K562 (cell line): Measurements from ENCODE around the gene CTSW. TPM values are rescaled to one million over a fixed set of nuclear protein-coding genes. Genes with fewer than 3 reads are reported as not detected.

Experiments used
- ATAC-seq: fragments of 200-7000 bp; cut with Tn5 transposase; 3 replicates; pipeline ENCODE4 v1.9.1; 2020; ENCODE audit warnings: moderate library complexity
- BruUV-seq: library from RNA; stranded (reverse); fragments of 400-500 nt; replicated peaks from 2 replicates; lab custom pipeline; 2021; lab: Mats Ljungman, UMichigan
- CTCF ChIA-PET: fragments of 300-600 bp; formaldehyde crosslinking; extraction: SDS; loops from one replicate; lab custom pipeline; 2021; ENCODE audit warnings: low intra/inter-chr PET ratio; lab: Yijun Ruan, JAX
- POLR2A ChIA-PET: fragments of 300-600, 350-650 bp; sonication (Branson Sonifier 250); formaldehyde crosslinking; extraction: SDS; loops from one replicate; lab custom pipeline; 2021; ENCODE audit warnings: antibody characterized with exemption, inconsistent platforms; lab: Yijun Ruan, JAX
- DNase-seq, 4 experiments: peaks; one replicate each; pipeline versions ENCODE4 v3.0.0 to v3.0.0-alpha.2; 2011 to 2018; ENCODE audit warnings: low spot score in 3 of 4, mixed read lengths in 3 of 4; ENCODE audit errors: extremely low read depth in 1 of 4
- FAIRE-seq: peaks from 2 replicates; lab custom pipeline; 2011; peaks lifted over from hg19 to GRCh38; lab: Jason Lieb, UNC
- H2AFZ ChIP-seq: 2 replicates; pipeline ENCODE4 v1.6.0; 2011; ENCODE audit warnings: low read depth, low read length, control low read depth, inconsistent platforms
- H3K27ac ChIP-seq: fragments of 200-600 bp; 3 replicates; pipeline ENCODE4 v1.8.0; 2011; ENCODE audit warnings: low read depth, mild to moderate bottlenecking, control low read depth, inconsistent platforms, low read length, moderate library complexity, mixed read lengths; ENCODE audit errors: extremely low read depth
- H3K27me3 ChIP-seq, 2 experiments: fragments of 300-600 bp in 1 of 2; 2 replicates in 1 of 2; 3 replicates in 1 of 2; pipeline versions ENCODE4 v1.6.0 to v1.8.0; 2011; ENCODE audit warnings: inconsistent platforms in 2 of 2, low read length in 2 of 2, mild to moderate bottlenecking in 1 of 2, mixed read lengths in 1 of 2, moderate library complexity in 1 of 2; ENCODE audit not compliant: control insufficient read depth in 2 of 2, insufficient read depth in 2 of 2
- H3K36me3 ChIP-seq: fragments of 300-600 bp; 3 replicates; pipeline ENCODE4 v1.8.0; 2011; ENCODE audit warnings: mild to moderate bottlenecking, low read length, inconsistent platforms; ENCODE audit not compliant: control insufficient read depth, insufficient read depth
- H3K4me1 ChIP-seq, 2 experiments: fragments of 200-600 bp in 1 of 2; replicated peaks in 1 of 2; 2 replicates in 1 of 2; 3 replicates in 1 of 2; pipeline versions ENCODE4 v1.5.1 to v1.8.0; 2011; ENCODE audit warnings: inconsistent platforms in 2 of 2, low read length in 2 of 2, mild to moderate bottlenecking in 1 of 2, mixed read lengths in 1 of 2, moderate library complexity in 1 of 2; ENCODE audit not compliant: control insufficient read depth in 2 of 2, insufficient read depth in 2 of 2
- H3K4me2 ChIP-seq: 2 replicates; pipeline ENCODE4 v1.6.1; 2011; ENCODE audit warnings: low read length, control low read depth, inconsistent platforms, mixed read lengths; ENCODE audit not compliant: insufficient read depth
- H3K4me3 ChIP-seq: fragments of 200-600 bp; sonication (generic), shearing (Covaris generic); 2 replicates; pipeline ENCODE4 v1.5.1; 2016; ENCODE audit warnings: control low read depth, inconsistent platforms
- H3K79me2 ChIP-seq: fragments of 200-600 bp; 3 replicates; pipeline ENCODE4 v1.8.0; 2011; ENCODE audit warnings: low read length, inconsistent platforms; ENCODE audit not compliant: control insufficient read depth, insufficient read depth
- H3K9ac ChIP-seq, 2 experiments: 2 replicates each; pipeline versions ENCODE4 v1.6.0 to v1.6.1; 2011; ENCODE audit warnings: low read depth in 2 of 2, low read length in 2 of 2, control low read depth in 1 of 2, inconsistent platforms in 1 of 2, mild to moderate bottlenecking in 1 of 2, mixed read lengths in 1 of 2; ENCODE audit not compliant: insufficient read depth in 1 of 2
- H3K9me1 ChIP-seq: one replicate; pipeline ENCODE4 v1.6.0; 2011; ENCODE audit warnings: inconsistent platforms, mild to moderate bottlenecking, low read length, moderate library complexity; ENCODE audit not compliant: control insufficient read depth, insufficient read depth
- H3K9me3 ChIP-seq: replicated peaks from 2 replicates; pipeline ENCODE4 v1.5.1; 2011; ENCODE audit warnings: low read depth, low read length, inconsistent platforms; ENCODE audit not compliant: control insufficient read depth, insufficient read depth
- H4K20me1 ChIP-seq: replicated peaks from 2 replicates; pipeline ENCODE4 v1.6.1; 2011; ENCODE audit warnings: low read length, inconsistent platforms, mixed read lengths; ENCODE audit not compliant: control insufficient read depth, insufficient read depth
- CEBPB ChIP-seq: fragments of 450-650 bp; IDR thresholded peaks from 2 replicates; pipeline ENCODE4 v1.6.1; 2016; ENCODE audit warnings: missing genetic modification characterization, missing compliant biosample characterization
- EP300 ChIP-seq: IDR thresholded peaks from 2 replicates; pipeline ENCODE4 v1.6.1; 2012; ENCODE audit warnings: low read length, improper control_type of control experiment
- FOXJ2 ChIP-seq: fragments of 200-800 bp; sonication (Bioruptor generic); IDR thresholded peaks from 2 replicates; pipeline ENCODE4 v1.6.1; 2016; ENCODE audit warnings: missing genetic modification characterization, missing compliant biosample characterization
- KDM5B ChIP-seq: fragments of 200-600 bp; sonication (generic); IDR thresholded peaks from 2 replicates; pipeline ENCODE4 v1.6.1; 2012; ENCODE audit warnings: low read depth, mild to moderate bottlenecking, moderate library complexity, low read length, control low read depth, inconsistent platforms; ENCODE audit not compliant: insufficient replicate concordance
- NCOA2 ChIP-seq, 2 experiments: fragments of 450-650 bp; IDR thresholded peaks; 2 replicates each; pipeline ENCODE4 v1.6.1; 2018; ENCODE audit warnings: mild to moderate bottlenecking in 2 of 2, moderate library complexity in 1 of 2; ENCODE audit not compliant: partially characterized antibody in 2 of 2
- NEUROD1 ChIP-seq: fragments of 150-350 bp; IDR thresholded peaks from 2 replicates; pipeline ENCODE4 v1.6.1; 2014; ENCODE audit warnings: borderline replicate concordance, low read length, low read depth; ENCODE audit not compliant: partially characterized antibody
- NFIX ChIP-seq: fragments of 250-450 bp; sonication (Bioruptor Pico); IDR thresholded peaks from 2 replicates; pipeline ENCODE4 v1.4.0; 2020; ENCODE audit warnings: low read depth, mild to moderate bottlenecking, moderate library complexity
- PCBP1 ChIP-seq: fragments of 200-400 bp; formaldehyde crosslinking; IDR thresholded peaks from 2 replicates; pipeline ENCODE4 v1.6.1; 2018; ENCODE audit warnings: mild to moderate bottlenecking, low read depth, low read length; ENCODE audit not compliant: poor library complexity, severe bottlenecking
- PHTF2 ChIP-seq: fragments of 250-450 bp; sonication (Bioruptor Pico); IDR thresholded peaks from 2 replicates; pipeline ENCODE4 v1.5.0; 2021; ENCODE audit warnings: mild to moderate bottlenecking
- PKNOX1 ChIP-seq: fragments of 450-650 bp; IDR thresholded peaks from 2 replicates; pipeline ENCODE4 v1.6.1; 2016
- SPI1 ChIP-seq: IDR thresholded peaks from 2 replicates; pipeline ENCODE4 v1.6.1; 2011; ENCODE audit warnings: low read depth, low read length, control low read depth, borderline replicate concordance
- THAP7 ChIP-seq: fragments of 250-450 bp; sonication (Bioruptor Pico); IDR thresholded peaks from 2 replicates; pipeline ENCODE4 v1.5.0; 2021
- ZBED1 ChIP-seq: IDR thresholded peaks from 2 replicates; pipeline ENCODE4 v1.6.1; 2014
- ZNF143 ChIP-seq: sonication (generic); formaldehyde crosslinking; IDR thresholded peaks from 2 replicates; pipeline ENCODE4 v1.9.0; 2022; ENCODE audit warnings: mild to moderate bottlenecking, missing genetic modification reagents
- ZNF280A ChIP-seq: fragments of 450-650 bp; IDR thresholded peaks from 2 replicates; pipeline ENCODE4 v1.6.1; 2018; ENCODE audit warnings: mild to moderate bottlenecking, low read depth; ENCODE audit not compliant: partially characterized antibody
- ZNF444 ChIP-seq: fragments of 250-450 bp; sonication (Bioruptor Pico); IDR thresholded peaks from 2 replicates; pipeline ENCODE4 v1.4.0; 2020; ENCODE audit warnings: mild to moderate bottlenecking, moderate library complexity
- ZNF766 ChIP-seq: fragments of 200-800 bp; sonication (Bioruptor generic); conservative IDR thresholded peaks from 2 replicates; pipeline ENCODE4 v1.6.1; 2016; ENCODE audit warnings: missing genetic modification characterization, missing compliant biosample characterization
- WGBS: fragments of 100-300 bp; shearing (Covaris generic); methylation state at CpG from one replicate; pipeline ENCODE4 v1.1.6; 2016; ENCODE audit warnings: low coverage, mixed read lengths; ENCODE audit not compliant: insufficient coverage; ENCODE audit errors: missing lambda C conversion rate; 5-methylcytosine and 5-hydroxymethylcytosine counted together
- in situ Hi-C: fragments of 300-500 bp; cut with MboI; formaldehyde crosslinking; loops from 4 replicates; pipeline ENCODE4 v1.15.0; 2018; ENCODE audit warnings: inconsistent platforms, mixed read lengths
- intact Hi-C: fragments of 100-400 bp; cut with micrococcal nuclease; formaldehyde crosslinking; loops from 2 replicates; pipeline ENCODE4 v1.14.2; 2022
- polyA plus RNA-seq, 8 experiments: library from polyadenylated mRNA; depleted of rRNA in 4 of 8; stranded (reverse) in 5 of 8; unstranded in 3 of 8; fragments of >200 nt; fragmentation: Nextera tagmentation in 2 of 8; fragmentation: Illumina TruSeq in 1 of 8; extraction: Ambion mirVana in 2 of 8; extraction: Trizol in 1 of 8; gene quantifications; 2 replicates each; pipeline versions ENCODE4 v1.2.1 to v1.2.3, GENCODE V29; 2011 to 2014; ENCODE audit warnings: inconsistent platforms in 1 of 8, missing spikeins in 1 of 8
- total RNA-seq, 7 experiments: library from RNA; depleted of rRNA in 6 of 7; stranded (reverse); fragments of >200 nt in 6 of 7; fragmentation: Illumina TruSeq in 2 of 7; extraction: Trizol in 2 of 7; gene quantifications; 2 replicates each; pipeline versions ENCODE4 v1.2.1 to v1.2.3, GENCODE V29; 2011 to 2021; ENCODE audit warnings: low replicate concordance in 1 of 7

CTSW gene
- total and polyA plus RNA-seq, 9 of the 15 experiments (the other 6 are each of a cell fraction or from before 2014, with no cell fraction given): 0.04 TPM; not detected in 8

- intact Hi-C loops: no loop called here
- no peaks in the 10 kb centered on the region for H3K9me1 ChIP-seq
- no peaks in the 10 kb centered on the region for H4K20me1 ChIP-seq
- DNase-seq (peak in 3 of 4 experiments; percentile 51 to 68 (median 60)), FAIRE-seq (peak; percentile 78), ATAC-seq (peak; percentile 73)
- H3K36me3 ChIP-seq: peaks cover 57% of the 10 kb centered on the region; the same call in 2 of the 3 replicates
- H3K27me3 ChIP-seq: no peaks in the 10 kb centered on the region
- peak overlapping the region in 1 of 2 experiments; percentile 83; a peak in 3 of 4 replicates for H3K9ac ChIP-seq
- peak overlapping the region; percentile 49; the same call in 1 of the 2 replicates for H3K4me2 ChIP-seq
- H3K4me1 ChIP-seq: peaks cover 18 to 77% of the 10 kb centered on the region in 2 experiments; a peak in 4 of 5 replicates
- no peaks in the 10 kb centered on the region for H3K9me3 ChIP-seq
- CTCF ChIA-PET: no interaction called here
- H3K79me2 ChIP-seq: peaks cover 6% of the 10 kb centered on the region; the same call in 1 of the 3 replicates
- H3K4me3 ChIP-seq: no peak overlapping the region
- peak overlapping the region; percentile 65; the same call in 2 of the 3 replicates for H3K27ac ChIP-seq
- no TSS peak for BruUV-seq
- no peak overlapping the region for H2AFZ ChIP-seq
- in situ Hi-C loops: no loop called here
- POLR2A ChIA-PET: interaction anchor here (0.8 to 8.2 kb wide), 4 partner anchors 8 to 45 kb away, joined by 3 to 151 read pairs (median 76); partner anchors contain the start of genes CCDC85B, CFL1, CTSW and FIBP
- WGBS: 46% methylated on average over 28 of the region's 29 CpGs
- no peak for TF ChIP-seq ZNF444 (CRISPR knock-in tag)
- no peak for TF ChIP-seq ZBED1
- no peak for TF ChIP-seq FOXJ2 (tag)
- TF ChIP-seq NCOA2 (IDR thresholded peaks at IDR 0.05; ENCODE audit: partially characterized antibody in 2 of 2): no peak
- no peak for TF ChIP-seq NFIX (CRISPR knock-in tag)
- TF ChIP-seq PKNOX1: peak; percentile 52
- TF ChIP-seq CEBPB: no peak
- no peak for TF ChIP-seq ZNF143 (CRISPR knock-in tag)
- TF ChIP-seq SPI1: no peak
- no peak for TF ChIP-seq PCBP1
- TF ChIP-seq EP300: peak; percentile 57
- no peak for TF ChIP-seq THAP7
- TF ChIP-seq ZNF280A: no peak
- TF ChIP-seq PHTF2 (CRISPR knock-in tag): no peak
- TF ChIP-seq KDM5B: no peak
- no peak for TF ChIP-seq NEUROD1
- TF ChIP-seq ZNF766 (CRISPR knock-in tag): no peak
Measured at GRCh38 chr11:65867284-65868071, 12.2 kb upstream of the CTSW start.
